HepG2 (cell line): ENCODE measurements around the gene SULT2B1. TPM values are rescaled to one million over a fixed set of nuclear protein-coding genes. Genes with fewer than 3 reads are reported as not detected.

Source experiments
- FOXK2 ChIP-seq: fragments of 450-650 bp; IDR thresholded peaks from 2 replicates; pipeline ENCODE4 v1.6.1; 2016
- GATAD1 ChIP-seq: IDR thresholded peaks from 2 replicates; pipeline ENCODE4 v1.6.1; 2016; ENCODE audit warnings: missing genetic modification reagents, missing compliant biosample characterization
- HOXA5 ChIP-seq: sonication (generic); formaldehyde crosslinking; IDR thresholded peaks from 2 replicates; pipeline ENCODE4 v1.4.0; 2020; ENCODE audit warnings: missing genetic modification reagents
- IRX3 ChIP-seq: sonication (generic); formaldehyde crosslinking; IDR thresholded peaks from 2 replicates; pipeline ENCODE4 v1.8.1; 2023; ENCODE audit warnings: mild to moderate bottlenecking, low read depth, missing genetic modification reagents, borderline replicate concordance
- KDM1A ChIP-seq: IDR thresholded peaks from 2 replicates; pipeline ENCODE4 v1.6.1; 2016; ENCODE audit warnings: missing compliant biosample characterization
- PRMT3 ChIP-seq: sonication (generic); formaldehyde crosslinking; IDR thresholded peaks from 2 replicates; pipeline ENCODE4 v1.8.1; 2022; ENCODE audit warnings: low read depth, mild to moderate bottlenecking, moderate library complexity, missing genetic modification reagents, borderline replicate concordance
- ZBTB39 ChIP-seq: sonication (generic); formaldehyde crosslinking; IDR thresholded peaks from 2 replicates; pipeline ENCODE4 v1.5.0; 2020; ENCODE audit warnings: missing genetic modification reagents
- ZNF710 ChIP-seq: sonication (generic); formaldehyde crosslinking; IDR thresholded peaks from 2 replicates; pipeline ENCODE4 v1.5.0; 2020; ENCODE audit warnings: mild to moderate bottlenecking, missing genetic modification reagents, borderline replicate concordance
- ZSCAN20 ChIP-seq: sonication (generic); formaldehyde crosslinking; IDR thresholded peaks from 2 replicates; pipeline ENCODE4 v1.4.0; 2020; ENCODE audit warnings: missing genetic modification reagents, mild to moderate bottlenecking, borderline replicate concordance
- polyA plus RNA-seq, 8 experiments: library from polyadenylated mRNA; depleted of rRNA in 3 of 8; stranded (reverse) in 7 of 8; unstranded in 1 of 8; fragments of >200 nt; fragmentation: Illumina TruSeq in 4 of 8; extraction: Trizol in 4 of 8; gene quantifications; 2 replicates each; pipeline versions ENCODE4 v1.2.1 to v1.2.3, GENCODE V29; 2011 to 2016; ENCODE audit warnings: low read depth in 4 of 8, missing spikeins in 1 of 8, mixed read lengths in 1 of 8; ENCODE audit not compliant: insufficient read depth in 1 of 8
- total RNA-seq, 5 experiments: library from RNA; depleted of rRNA; stranded (reverse); fragments of >200 nt; fragmentation: Illumina TruSeq; extraction: Trizol; gene quantifications; 2 replicates each; pipeline ENCODE4 v1.2.3, GENCODE V29; 2016; ENCODE audit warnings: low read depth in 1 of 5
- TF ChIP-seq, protein P1 (sequence below): sonication (generic); formaldehyde crosslinking; IDR thresholded peaks from 2 replicates; pipeline ENCODE4 v1.4.0; 2020; ENCODE audit warnings: mild to moderate bottlenecking, missing genetic modification reagents
- TF ChIP-seq, protein P2 (sequence below): sonication (generic); formaldehyde crosslinking; IDR thresholded peaks from 2 replicates; pipeline ENCODE4 v1.4.0; 2020; ENCODE audit warnings: low read depth, mild to moderate bottlenecking, missing genetic modification reagents
- TF ChIP-seq, protein P3 (sequence below): sonication (generic); formaldehyde crosslinking; IDR thresholded peaks from one replicate; pipeline ENCODE4 v1.5.1; 2020; ENCODE audit warnings: mild to moderate bottlenecking, missing genetic modification reagents; ENCODE audit errors: not compliant biosample characterization

SULT2B1 gene
- total and polyA plus RNA-seq, 2 of the 13 experiments (the other 11 are each of a cell fraction or from before 2014, with no cell fraction given): 0.13 TPM; not detected in 1

- TF ChIP-seq, protein P1, sequence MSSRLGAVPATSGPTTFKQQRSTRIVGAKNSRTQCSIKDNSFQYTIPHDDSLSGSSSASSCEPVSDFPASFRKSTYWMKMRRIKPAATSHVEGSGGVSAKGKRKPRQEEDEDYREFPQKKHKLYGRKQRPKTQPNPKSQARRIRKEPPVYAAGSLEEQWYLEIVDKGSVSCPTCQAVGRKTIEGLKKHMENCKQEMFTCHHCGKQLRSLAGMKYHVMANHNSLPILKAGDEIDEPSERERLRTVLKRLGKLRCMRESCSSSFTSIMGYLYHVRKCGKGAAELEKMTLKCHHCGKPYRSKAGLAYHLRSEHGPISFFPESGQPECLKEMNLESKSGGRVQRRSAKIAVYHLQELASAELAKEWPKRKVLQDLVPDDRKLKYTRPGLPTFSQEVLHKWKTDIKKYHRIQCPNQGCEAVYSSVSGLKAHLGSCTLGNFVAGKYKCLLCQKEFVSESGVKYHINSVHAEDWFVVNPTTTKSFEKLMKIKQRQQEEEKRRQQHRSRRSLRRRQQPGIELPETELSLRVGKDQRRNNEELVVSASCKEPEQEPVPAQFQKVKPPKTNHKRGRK (CRISPR knock-in tag): no peak
- TF ChIP-seq IRX3 (peak; percentile 47; the same call in 1 of the 2 replicates), ZNF710 (CRISPR knock-in tag) (no peak), ZSCAN20 (CRISPR knock-in tag) (no peak), KDM1A (CRISPR knock-in tag) (no peak), HOXA5 (CRISPR knock-in tag) (0 out of 2 replicates have a peak, but pooled peaks have one; percentile 52), GATAD1 (CRISPR knock-in tag) (peak; percentile 71; the same call in 1 of the 2 replicates), PRMT3 (CRISPR knock-in tag) (no peak), ZBTB39 (0 out of 2 replicates have a peak, but pooled peaks have one; percentile 27), FOXK2 (no peak)
- TF ChIP-seq, protein P2, sequence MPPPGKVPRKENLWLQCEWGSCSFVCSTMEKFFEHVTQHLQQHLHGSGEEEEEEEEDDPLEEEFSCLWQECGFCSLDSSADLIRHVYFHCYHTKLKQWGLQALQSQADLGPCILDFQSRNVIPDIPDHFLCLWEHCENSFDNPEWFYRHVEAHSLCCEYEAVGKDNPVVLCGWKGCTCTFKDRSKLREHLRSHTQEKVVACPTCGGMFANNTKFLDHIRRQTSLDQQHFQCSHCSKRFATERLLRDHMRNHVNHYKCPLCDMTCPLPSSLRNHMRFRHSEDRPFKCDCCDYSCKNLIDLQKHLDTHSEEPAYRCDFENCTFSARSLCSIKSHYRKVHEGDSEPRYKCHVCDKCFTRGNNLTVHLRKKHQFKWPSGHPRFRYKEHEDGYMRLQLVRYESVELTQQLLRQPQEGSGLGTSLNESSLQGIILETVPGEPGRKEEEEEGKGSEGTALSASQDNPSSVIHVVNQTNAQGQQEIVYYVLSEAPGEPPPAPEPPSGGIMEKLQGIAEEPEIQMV (CRISPR knock-in tag): peak; percentile 84; the same call in 1 of the 2 replicates
- TF ChIP-seq, protein P3, sequence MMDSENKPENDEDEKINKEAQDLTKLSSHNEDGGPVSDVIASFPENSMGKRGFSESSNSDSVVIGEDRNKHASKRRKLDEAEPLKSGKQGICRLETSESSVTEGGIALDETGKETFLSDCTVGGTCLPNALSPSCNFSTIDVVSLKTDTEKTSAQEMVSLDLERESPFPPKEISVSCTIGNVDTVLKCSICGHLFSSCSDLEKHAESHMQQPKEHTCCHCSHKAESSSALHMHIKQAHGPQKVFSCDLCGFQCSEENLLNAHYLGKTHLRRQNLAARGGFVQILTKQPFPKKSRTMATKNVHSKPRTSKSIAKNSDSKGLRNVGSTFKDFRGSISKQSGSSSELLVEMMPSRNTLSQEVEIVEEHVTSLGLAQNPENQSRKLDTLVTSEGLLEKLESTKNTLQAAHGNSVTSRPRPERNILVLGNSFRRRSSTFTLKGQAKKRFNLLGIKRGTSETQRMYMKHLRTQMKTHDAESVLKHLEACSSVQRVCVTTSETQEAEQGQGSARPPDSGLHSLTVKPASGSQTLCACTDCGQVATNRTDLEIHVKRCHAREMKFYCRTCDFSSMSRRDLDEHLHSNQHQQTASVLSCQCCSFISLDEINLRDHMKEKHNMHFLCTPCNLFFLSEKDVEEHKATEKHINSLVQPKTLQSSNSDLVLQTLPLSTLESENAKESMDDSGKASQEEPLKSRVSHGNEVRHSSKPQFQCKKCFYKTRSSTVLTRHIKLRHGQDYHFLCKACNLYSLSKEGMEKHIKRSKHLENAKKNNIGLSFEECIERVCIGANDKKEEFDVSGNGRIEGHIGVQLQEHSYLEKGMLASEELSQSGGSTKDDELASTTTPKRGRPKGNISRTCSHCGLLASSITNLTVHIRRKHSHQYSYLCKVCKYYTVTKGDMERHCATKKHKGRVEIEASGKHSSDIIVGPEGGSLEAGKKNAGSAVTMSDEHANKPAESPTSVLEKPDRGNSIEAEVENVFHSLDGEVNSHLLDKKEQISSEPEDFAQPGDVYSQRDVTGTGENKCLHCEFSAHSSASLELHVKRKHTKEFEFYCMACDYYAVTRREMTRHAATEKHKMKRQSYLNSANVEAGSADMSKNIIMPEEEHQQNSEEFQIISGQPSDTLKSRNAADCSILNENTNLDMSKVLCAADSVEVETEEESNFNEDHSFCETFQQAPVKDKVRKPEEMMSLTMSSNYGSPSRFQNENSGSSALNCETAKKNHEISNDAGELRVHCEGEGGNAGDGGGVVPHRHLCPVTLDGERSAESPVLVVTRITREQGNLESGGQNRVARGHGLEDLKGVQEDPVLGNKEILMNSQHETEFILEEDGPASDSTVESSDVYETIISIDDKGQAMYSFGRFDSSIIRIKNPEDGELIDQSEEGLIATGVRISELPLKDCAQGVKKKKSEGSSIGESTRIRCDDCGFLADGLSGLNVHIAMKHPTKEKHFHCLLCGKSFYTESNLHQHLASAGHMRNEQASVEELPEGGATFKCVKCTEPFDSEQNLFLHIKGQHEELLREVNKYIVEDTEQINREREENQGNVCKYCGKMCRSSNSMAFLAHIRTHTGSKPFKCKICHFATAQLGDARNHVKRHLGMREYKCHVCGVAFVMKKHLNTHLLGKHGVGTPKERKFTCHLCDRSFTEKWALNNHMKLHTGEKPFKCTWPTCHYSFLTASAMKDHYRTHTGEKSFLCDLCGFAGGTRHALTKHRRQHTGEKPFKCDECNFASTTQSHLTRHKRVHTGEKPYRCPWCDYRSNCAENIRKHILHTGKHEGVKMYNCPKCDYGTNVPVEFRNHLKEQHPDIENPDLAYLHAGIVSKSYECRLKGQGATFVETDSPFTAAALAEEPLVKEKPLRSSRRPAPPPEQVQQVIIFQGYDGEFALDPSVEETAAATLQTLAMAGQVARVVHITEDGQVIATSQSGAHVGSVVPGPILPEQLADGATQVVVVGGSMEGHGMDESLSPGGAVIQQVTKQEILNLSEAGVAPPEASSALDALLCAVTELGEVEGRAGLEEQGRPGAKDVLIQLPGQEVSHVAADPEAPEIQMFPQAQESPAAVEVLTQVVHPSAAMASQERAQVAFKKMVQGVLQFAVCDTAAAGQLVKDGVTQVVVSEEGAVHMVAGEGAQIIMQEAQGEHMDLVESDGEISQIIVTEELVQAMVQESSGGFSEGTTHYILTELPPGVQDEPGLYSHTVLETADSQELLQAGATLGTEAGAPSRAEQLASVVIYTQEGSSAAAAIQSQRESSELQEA (CRISPR knock-in tag): peak; percentile 60
These were observed 85.5 kb downstream of the SULT2B1 start (continued) for GRCh38 chr19:48637449-48637947.
